Right lung (tissue), 5 donors: ENCODE measurements around the gene SLC25A22. TPM values are rescaled to one million over a fixed set of nuclear protein-coding genes. Genes with fewer than 3 reads are reported as not detected.

ENCODE experiments used
- DNase-seq, 2 donors: peaks; one replicate each; pipeline ENCODE4 v3.0.0-alpha.2; 2013
- polyA plus RNA-seq, 5 donors: library from polyadenylated mRNA; unstranded; fragments of 120-200 nt; gene quantifications; one replicate each; pipeline versions ENCODE4 v1.2.1 to v1.2.3, GENCODE V29; 2013; ENCODE audit warnings: inconsistent platforms in 1 of 5, low replicate concordance in 1 of 5; ENCODE audit not compliant: insufficient read length in 5 of 5, insufficient read depth in 1 of 5

Gene SLC25A22
- polyA plus RNA-seq, 5 donors, result 9.4 to 25.4 (median 15.7) TPM

DNA sequence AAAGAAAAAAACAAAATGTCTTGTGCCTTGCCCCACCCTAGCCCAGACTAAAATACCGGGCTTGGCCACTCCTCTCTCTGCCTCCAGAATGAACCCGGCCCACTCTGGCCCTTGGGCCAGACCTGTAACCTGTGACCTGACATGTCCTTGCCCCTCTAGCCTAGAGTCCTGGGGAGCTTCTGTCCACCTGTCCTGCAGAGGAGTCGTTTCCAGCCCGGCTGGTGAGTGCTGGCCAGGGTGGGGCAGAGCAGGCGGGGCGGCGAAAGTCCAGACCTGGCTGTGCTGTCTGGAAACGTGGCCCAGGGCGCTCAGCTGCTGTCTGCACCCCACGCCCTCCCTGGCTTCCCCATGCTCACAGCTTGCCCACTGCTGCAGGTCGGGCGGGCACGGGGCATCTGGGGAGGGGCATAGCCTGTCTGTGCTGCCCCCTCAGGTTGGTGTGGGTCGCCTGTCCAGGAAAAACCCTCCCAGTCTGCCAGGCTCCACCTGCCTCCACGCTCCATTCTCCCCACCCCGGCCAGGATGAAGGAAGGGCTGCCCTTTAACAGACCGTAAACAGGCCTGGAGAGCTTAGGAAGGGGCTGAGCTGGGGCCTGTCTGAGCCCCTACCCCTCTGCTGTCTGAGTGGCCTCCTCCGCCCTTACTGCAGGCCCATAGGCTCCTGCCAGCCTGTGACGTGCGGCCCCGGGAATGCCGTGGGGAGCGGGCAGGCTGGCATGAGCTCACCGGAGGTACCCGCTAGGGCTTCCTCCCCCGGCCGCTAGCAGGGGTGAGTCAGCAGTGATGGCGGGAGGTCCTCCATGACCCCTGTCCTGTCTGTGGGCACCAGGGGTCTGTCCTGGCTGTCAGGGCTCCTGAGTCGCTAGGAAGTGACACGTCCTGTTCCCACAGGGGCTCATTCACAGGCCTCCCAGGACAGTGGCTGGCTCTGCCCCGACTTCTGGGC lies 36.6 kb upstream of the SLC25A22 start:
- no peak for DNase-seq

DNA sequence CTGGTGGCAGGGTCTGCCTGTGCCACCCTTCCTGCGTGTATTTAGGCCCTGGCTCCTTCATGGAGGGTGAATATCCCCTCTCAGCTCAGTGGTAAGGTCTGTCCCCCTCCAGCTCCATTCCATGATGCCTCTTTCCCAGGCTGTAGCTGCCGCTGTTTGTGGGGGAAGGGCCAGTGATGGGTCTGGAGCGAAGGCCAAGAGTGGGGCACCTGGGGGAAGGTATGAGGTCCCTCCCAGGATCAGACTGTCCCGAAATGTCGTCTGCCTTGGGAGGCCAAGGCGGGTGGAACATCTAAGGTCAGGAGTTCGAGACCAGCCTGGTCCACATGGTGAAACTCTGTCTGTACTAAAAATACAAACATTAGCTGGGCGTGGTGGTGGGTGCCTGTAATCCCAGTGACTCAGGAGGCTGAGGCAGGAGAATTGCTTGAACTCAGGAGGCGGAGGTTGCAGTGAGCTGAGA lies 35.8 kb upstream of the SLC25A22 start:
- DNase-seq, result no peak

DNA sequence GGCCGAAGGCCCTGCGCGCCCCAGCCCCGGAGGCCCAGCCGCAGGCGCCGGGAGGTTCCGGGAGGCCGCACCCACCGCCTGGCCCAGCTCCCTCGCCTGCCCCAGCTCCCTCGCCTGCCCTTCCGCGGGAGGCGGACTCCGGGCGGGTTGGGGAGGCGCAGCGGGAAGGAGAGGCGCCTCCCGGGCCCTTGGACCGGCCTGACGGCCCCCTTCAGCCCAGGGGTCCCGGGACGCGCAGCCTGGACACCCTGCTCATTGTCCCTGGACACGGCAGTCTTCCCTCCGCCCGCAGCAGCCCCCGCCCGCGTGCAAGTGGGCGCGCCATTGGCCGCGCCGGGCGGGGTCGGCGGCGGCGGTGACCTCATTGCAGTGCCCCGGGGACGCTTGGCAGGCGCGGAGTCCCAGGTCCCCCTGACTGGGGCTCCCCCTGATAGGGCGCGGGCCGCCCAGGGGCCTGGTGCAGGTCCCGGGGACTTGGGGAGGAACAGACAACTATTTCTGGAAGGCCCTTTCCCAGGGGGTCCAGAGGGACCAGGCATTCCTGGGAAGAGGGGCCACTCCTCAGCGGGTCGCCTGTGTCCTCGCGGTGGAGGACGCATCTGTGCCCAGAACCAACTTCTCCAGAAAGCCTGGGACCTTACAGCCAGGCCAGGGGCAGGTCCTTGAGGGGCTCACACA lies 35.2 kb upstream of the SLC25A22 start:
- no peak for DNase-seq

DNA sequence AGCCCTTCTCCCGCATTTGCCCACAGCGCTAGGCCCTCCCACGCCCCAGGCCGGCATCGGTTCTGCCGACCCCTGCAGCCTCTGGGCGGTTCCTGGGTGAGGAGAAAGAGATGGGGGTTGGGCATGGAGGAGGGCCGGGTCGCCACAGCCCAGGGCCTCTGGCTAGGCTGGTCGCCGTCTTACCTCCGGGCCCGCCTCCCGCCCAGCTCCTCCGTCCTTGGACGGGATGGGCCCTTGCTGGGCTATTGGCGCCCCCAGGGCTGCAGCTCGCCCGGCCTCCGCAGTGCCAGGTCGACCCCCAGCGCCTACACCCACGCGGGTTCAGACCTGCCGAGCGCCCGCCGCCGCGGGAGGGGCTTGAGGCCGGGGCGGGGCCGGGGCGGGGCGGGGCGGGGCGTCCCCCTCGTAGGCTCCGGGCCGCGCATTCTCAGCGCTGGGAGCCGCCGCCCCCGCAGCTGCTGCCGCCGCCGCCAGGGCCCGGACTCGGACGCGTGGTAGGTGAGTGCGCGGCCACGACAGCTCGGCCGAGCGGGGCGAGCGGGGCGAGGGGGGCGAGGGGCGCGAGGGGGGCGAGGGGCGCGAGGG lies 34.5 kb upstream of the SLC25A22 start, which contains the start of gene CD151:
TSS of gene CD151 (plus strand) at position 424 of the 585 bp plus-strand sequence. CDS start 3,118 bp downstream, outside the sequence.
- DNase-seq, result no peak

DNA sequence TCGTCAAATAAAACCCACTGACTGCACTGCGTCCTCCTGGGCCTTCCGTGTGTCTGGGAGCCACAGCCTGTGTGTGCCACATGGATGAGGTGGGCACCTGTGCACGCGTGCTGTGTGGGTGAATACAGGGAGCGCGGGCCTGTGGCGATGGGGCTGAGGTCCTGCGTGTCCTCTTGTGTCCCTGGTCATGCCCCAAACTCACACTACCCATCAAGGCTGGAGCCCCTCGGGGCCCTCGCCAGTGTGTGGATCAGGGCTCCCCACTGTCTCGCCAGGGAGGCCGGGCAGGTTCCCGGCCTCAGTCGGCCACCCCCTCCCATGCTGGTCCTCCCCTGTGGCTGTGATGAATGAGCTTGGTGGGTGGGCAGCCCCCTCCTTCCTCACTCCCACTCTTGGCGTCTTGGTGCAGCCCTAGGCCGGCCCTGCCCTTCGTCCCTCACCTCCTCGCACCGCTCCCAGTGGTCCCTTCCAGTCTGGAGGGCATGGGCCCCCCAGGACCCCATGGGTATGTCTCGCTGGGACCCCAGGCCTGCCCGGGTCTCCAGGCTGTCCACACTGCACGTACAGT lies 34.0 kb upstream of the SLC25A22 start:
- no peak for DNase-seq

DNA sequence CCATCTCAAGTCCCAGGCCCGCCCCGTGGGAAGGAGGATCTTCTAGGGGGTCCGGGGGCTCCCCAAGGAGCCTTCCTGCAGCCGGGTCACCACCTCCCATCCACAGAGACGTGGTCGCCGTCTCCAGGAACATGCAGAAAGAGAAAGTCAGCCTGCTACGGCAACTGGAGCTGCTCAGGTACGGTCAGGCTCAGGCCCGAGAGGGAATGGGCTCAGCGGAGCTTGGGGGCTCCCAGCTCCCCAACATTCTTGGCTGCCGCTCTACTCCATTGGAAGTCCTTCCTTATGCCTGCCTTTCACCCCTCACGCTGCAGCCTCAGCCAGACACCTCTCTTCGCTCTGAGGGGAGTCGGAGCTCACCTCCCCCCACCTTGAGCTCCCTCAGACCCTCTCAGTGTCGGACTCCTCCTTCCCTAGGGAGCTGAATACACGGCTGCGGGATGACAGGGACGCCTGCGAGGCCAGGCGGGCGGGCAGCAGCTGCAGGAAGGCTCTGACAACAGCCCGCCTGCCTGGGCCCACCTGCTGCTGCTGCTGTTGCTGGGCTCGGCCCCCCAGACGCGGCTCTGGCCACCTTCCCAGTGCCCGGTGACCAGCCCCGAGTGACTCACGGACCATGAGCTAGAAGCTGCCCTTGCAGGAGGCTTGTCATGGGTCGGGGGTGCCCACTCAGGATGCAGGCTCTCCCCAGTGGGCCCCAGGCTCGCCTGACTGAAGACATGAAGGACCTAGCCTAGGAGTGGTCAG lies 33.2 kb upstream of the SLC25A22 start:
- DNase-seq, result no peak

DNA sequence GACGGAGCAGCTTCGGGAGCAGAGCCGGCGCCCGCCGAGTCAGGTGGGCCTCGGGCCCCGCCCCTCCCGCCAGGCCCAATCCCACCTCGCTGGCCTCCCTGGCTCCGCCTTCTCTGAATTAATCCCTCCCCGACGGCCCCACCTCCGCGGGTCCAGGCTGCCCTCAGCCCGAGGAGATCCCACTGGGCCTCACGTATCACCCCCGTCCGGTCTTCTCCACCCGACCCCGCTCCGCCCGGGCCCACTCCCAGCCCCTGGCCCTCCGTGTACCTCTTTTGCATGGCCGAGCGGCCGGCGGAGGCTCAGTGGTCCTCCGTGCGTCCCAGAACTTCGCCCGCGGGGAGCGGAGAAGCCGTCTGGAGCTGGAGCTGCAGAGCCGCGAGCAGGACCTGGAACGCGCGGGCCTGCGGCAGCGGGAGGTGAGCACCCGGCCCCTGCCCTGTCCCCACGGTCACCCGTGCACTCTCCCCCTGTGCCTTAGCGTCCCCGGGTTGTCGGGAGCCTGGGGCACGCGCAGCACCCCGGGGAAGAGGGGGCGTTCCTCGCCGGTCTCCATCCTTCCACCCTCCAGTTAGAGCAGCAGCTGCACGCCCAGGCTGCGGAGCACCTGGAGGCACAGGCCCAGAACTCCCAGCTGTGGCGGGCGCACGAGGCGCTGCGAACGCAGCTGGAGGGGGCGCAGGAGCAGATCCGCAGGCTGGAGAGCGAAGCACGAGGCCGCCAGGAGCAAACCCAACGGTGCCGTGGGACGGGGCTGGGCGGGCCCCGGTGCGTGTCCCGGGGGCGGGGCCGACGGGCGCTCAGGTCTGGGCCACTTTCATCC lies 32.4 kb upstream of the SLC25A22 start:
- no peak for DNase-seq

DNA sequence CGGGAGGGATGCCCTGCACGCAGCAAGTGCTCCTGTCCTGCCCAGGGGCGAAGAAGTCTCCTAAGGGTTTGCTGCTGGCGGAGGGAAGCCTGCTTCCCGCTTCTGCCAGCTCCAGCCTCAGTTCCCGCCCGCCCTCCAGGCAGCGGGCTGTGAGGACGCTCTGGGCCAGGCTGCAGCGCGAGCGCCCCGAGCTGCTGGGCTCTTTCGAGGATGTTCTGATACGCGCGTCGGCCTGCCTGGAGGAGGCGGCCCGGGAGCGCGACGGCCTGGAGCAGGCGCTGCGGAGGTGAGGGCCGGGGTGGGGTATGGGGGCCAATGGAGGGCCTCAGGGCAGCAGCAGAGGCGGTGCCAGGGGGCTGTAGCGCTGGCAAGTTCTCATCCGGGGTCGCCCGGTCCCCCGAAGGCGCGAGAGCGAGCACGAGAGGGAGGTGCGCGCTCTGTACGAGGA lies 31.8 kb upstream of the SLC25A22 start:
- no peak for DNase-seq

DNA sequence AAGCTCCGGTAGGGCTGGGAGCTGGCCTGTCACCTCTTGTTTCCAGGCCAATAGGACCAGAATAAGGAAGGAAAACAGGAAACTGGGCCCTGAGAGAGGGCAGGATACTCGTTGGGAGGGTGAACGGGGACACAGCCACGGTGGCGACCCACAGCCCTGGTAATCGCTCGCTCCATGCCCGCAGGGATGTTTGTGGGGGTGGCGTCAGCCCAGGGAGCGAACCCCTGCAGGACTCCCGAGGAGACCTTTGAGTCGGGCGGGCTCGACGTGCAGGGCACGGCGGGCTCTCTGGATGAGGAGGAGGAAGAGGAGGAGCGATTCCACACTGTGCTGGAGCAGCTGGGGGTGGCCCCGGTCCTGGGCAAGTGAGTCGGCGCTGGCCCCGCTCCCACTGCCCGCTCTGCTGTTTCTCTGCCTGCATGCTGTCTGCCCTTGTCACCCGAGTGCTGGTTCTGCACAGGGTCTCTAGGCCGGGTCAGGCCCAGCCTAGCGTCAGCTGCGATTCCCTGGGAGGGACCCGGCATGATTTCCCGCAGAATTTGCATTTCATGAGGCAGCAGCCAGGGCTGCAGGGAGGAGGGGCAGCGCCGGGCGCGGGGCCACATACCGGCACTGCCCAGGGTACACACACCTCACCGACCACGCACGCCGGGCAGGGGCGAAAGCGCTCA lies 31.2 kb upstream of the SLC25A22 start:
- no peak for DNase-seq

DNA sequence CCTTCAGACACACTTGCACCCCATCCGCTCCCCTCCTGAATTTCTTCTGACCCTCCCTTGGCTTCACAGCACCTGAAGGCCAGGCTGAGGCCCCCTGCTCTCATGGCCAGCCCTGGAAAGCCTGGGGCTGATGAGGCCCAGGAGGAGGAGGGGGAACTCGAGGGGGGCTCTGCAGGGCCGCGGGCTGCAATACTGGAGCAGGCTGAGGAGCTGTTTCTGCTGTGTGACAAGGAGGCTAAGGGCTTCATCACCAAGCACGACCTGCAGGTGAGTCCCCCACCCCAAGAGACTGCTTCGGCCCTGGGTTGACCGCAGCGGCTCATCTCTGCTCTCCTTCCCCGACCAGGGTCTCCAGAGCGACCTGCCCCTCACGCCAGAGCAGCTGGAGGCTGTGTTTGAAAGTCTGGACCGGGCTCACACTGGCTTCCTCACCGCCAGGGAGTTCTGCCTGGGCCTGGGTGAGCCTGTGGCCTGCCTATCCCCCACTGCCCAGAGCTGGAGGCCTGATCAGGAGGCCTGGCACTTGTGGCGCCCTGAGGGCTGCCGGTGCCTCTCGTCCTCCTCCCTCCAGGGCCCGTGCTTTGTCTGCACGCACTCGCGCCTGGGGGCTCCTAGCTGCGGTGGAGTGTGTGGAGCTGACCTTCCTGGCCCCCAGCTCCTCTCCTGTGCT lies 30.6 kb upstream of the SLC25A22 start:
- no peak for DNase-seq

DNA sequence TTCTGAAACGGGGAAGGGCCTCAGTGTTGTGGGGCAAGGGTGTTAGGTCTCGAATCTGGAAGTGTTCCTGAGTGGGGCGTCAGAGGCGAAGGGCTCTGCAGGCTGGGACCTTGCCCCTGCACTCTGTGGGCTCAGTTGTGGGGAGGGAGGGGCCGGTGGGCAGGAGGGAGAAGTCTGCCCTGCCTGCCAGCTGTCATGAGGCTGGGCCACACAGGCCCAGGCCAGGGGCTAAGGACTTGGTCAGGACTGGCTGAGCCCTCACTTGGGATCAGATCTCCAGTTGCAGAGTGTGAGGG lies 29.8 kb upstream of the SLC25A22 start, which contains the start of gene CRACR2B:
TSS of gene CRACR2B (plus strand) at position 23 of the 296 bp plus-strand sequence. CDS start 689 bp downstream, outside the sequence.
- no peak for DNase-seq

DNA sequence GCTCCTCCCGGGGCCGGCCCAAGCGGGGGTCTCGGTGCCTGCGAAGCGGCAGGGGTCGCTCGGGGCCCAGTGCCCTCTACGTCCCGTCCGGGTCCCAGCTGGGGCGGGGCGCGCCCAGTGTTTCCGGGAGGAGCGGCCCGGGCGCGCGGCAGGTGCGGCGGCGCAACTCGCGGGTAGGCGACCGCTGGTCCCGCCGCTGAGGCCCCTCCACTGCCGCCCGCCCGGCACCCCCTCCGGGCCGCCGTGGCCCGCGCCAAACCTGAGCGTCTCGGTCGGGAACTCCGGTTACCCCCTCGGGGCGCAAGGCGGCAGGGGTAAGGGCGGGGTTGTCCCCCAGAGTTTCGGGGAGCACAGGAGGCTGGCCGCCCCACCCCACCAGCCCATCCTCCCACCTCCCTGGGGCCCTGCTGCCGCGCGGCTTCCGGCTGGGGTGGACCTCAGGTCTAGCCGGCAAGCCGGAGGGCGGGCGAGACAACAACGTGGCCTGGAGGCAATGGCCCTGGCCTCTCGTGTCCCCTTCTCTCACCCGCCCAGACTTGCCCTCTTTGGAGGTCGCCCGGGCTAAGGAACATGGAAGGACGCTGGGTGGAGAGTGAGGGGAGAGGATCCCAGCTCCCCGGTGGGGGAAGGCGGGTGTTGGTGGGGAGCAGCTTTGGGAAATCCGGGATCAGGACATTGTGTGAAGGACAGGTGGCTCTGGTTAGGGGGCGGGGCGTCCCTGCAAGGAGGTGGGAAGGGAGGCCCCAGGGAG lies 29.2 kb upstream of the SLC25A22 start:
- no peak for DNase-seq

DNA sequence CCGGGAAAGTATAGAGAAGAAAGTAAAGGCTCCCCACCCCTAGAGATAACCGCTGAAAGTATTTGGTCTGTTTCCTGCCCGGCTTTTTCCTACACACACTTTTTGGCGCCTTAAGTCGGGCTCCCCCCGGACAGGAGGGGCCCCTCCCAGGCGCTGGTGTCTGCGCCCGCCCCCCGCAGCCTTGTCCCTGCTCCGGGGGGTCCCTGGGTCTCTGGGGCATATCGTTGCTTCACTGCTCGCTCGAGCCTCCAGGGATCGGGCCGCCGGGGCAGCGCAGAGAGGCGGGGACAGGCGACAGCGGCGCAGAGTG lies 28.7 kb upstream of the SLC25A22 start:
- DNase-seq, result no peak

DNA sequence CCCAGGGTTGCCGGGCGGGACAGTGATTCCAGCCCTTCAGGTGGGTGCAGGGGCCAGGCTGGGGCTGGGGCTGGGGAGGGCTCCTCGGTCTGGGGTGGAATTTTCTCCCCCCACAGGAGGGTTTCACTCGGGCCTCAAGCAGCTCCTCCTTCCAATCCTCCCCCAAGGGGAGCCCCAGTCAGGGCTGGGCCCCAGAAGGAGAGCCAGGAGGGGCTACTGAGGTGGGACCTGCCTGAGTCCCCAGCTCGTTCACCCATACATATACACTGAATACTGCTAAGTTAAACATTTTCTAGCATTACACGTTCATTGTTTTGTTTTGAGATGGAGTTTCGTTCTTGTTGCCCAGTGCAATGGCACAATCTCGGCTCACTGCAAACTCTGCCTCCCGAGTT lies 28.1 kb upstream of the SLC25A22 start:
- no peak for DNase-seq

DNA sequence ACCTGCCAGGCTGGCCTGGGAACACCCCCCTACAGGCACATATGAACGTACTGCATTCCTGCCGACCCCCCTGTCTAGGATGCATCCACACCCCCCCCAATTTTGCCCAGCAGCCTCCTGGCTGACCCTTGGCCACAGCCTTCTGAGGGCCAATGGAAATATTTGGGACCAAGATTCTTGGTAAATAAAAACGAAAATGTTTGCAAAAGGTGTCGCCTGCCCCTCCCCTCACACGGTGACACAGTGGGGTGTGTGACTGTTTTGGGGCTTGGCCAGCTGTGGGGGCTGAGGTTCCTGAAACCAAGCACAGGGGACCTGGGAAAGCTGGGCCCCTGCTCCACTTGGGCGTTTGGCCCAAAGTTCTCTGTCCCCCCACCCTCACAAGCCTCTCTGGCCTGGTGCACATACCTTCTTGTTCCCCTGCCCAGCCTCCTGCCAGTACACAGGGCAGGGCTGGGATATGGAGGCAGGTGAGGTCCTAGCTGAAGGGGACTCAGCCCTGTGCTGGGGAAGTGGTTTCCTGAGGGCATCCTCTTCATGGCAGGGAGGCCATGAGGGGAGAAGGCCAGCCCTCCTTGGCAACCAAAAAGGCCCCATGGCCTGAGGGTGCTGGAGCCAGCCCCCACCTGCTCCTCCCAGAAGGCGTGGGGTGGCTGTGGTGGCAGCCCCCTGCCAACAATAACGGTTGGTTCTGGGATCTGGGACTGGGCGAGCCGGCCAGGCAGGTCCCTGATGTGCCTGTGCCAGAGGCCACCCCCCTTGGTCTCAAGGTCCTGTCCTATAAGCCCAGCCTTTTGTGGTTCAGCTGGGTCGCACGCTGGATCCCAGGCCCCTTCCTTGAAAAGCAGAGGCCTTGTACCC lies 27.5 kb upstream of the SLC25A22 start:
- DNase-seq, result no peak

DNA sequence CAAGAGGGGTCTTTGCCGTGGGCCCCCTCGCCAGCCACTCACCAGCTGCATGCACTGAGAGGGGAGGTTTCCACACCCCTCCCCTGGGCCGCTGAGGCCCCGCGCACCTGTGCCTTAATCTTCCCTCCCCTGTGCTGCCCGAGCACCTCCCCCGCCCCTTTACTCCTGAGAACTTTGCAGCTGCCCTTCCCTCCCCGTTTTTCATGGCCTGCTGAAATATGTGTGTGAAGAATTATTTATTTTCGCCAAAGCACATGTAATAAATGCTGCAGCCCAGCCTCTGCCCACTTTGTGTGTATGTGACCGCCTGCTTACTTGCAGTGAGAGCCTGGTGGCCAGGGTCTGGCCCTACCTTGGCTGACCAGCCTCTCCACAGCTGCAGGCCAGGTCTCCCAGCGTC lies 26.9 kb upstream of the SLC25A22 start:
- DNase-seq, result no peak

DNA sequence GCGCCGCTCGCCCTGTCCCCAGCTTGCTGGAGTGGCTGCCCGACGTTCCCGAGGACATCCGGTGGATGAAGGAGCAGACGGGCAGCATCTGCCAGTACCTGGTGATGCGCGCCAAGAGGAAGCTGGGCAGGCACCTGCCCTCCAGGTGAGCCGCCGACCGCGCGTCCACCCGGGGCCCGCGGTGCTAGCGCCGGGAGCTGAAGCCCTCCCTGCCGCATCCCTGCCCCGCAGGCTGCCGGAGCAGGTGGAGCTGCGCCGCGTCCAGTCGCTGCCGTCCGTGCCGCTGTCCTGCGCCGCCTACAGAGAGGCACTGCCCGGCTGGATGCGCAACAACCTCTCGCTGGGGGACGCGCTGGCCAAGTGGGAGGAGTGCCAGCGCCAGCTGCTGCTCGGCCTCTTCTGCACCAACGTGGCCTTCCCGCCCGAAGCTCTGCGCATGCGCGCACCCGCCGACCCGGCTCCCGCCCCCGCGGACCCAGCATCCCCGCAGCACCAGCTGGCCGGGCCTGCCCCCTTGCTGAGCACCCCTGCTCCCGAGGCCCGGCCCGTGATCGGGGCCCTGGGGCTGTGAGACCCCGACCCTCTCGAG lies 26.3 kb upstream of the SLC25A22 start:
- no peak for DNase-seq
